K562 (cell line): ENCODE data around the gene PRKAR2B. TPM values are rescaled to one million over a fixed set of nuclear protein-coding genes. Genes with fewer than 3 reads are reported as not detected.

ENCODE experiments used
- ARNT ChIP-seq, 2 experiments: fragments of 450-650 bp; IDR thresholded peaks; 2 replicates each; pipeline ENCODE4 v1.6.1; 2016; ENCODE audit warnings: mild to moderate bottlenecking in 1 of 2
- ATF1 ChIP-seq, 2 experiments: fragments of 450-650 bp in 1 of 2; IDR thresholded peaks; 2 replicates each; pipeline ENCODE4 v1.6.1; 2016; ENCODE audit warnings: missing compliant biosample characterization in 1 of 2, missing genetic modification characterization in 1 of 2
- ATF7 ChIP-seq: fragments of 450-650 bp; IDR thresholded peaks from 2 replicates; pipeline ENCODE4 v1.7.1; 2014; ENCODE audit warnings: mild to moderate bottlenecking, moderate library complexity
- NUFIP1 ChIP-seq: fragments of 450-650 bp; IDR thresholded peaks from 2 replicates; pipeline ENCODE4 v1.6.1; 2018; ENCODE audit not compliant: partially characterized antibody
- SAFB ChIP-seq: fragments of 200-400 bp; formaldehyde crosslinking; IDR thresholded peaks from 2 replicates; pipeline ENCODE4 v1.6.1; 2017; ENCODE audit warnings: low read depth, low read length, borderline replicate concordance
- SP2 ChIP-seq: IDR thresholded peaks from 2 replicates; pipeline ENCODE4 v1.6.1; 2011; ENCODE audit warnings: mild to moderate bottlenecking, low read depth, low read length, moderate library complexity; ENCODE audit not compliant: poor library complexity, severe bottlenecking; ENCODE audit errors: extremely low read depth
- TARDBP ChIP-seq: fragments of 450-650 bp; IDR thresholded peaks from 2 replicates; pipeline ENCODE4 v1.6.1; 2016
- ZBTB11 ChIP-seq, 3 experiments: fragments of 200-800 bp in 1 of 3; fragments of 250-450 bp in 1 of 3; fragments of 450-650 bp in 1 of 3; sonication (Bioruptor Pico) in 1 of 3; sonication (Bioruptor generic) in 1 of 3; formaldehyde crosslinking in 1 of 3; IDR thresholded peaks; 2 replicates each; pipeline versions ENCODE4 v1.6.1 to v1.8.0; 2016 to 2022; ENCODE audit warnings: mild to moderate bottlenecking in 2 of 3, missing genetic modification characterization in 2 of 3, missing compliant biosample characterization in 1 of 3, moderate library complexity in 1 of 3
- ZNF134 ChIP-seq: fragments of 250-450 bp; sonication (Bioruptor Pico); conservative IDR thresholded peaks from 2 replicates; pipeline ENCODE4 v1.4.0; 2020
- ZNF217 ChIP-seq: sonication (generic); formaldehyde crosslinking; IDR thresholded peaks from 2 replicates; pipeline ENCODE4 v1.8.0; 2022; ENCODE audit warnings: mild to moderate bottlenecking, missing genetic modification reagents
- polyA plus RNA-seq, 8 experiments: library from polyadenylated mRNA; depleted of rRNA in 4 of 8; stranded (reverse) in 5 of 8; unstranded in 3 of 8; fragments of >200 nt; fragmentation: Nextera tagmentation in 2 of 8; fragmentation: Illumina TruSeq in 1 of 8; extraction: Ambion mirVana in 2 of 8; extraction: Trizol in 1 of 8; gene quantifications; 2 replicates each; pipeline versions ENCODE4 v1.2.1 to v1.2.3, GENCODE V29; 2011 to 2014; ENCODE audit warnings: inconsistent platforms in 1 of 8, missing spikeins in 1 of 8
- total RNA-seq, 7 experiments: library from RNA; depleted of rRNA in 6 of 7; stranded (reverse); fragments of >200 nt in 6 of 7; fragmentation: Illumina TruSeq in 2 of 7; extraction: Trizol in 2 of 7; gene quantifications; 2 replicates each; pipeline versions ENCODE4 v1.2.1 to v1.2.3, GENCODE V29; 2011 to 2021; ENCODE audit warnings: low replicate concordance in 1 of 7
- TF ChIP-seq, protein P1 (sequence below), 3 experiments: IDR thresholded peaks in 2 of 3; conservative IDR thresholded peaks in 1 of 3; 2 replicates each; pipeline ENCODE4 v1.5.1; 2011 to 2012; ENCODE audit warnings: low read length in 3 of 3, mild to moderate bottlenecking in 3 of 3, control low read depth in 2 of 3, improper control_type of control experiment in 1 of 3, inconsistent platforms in 1 of 3, low read depth in 1 of 3, mixed read lengths in 1 of 3, moderate library complexity in 1 of 3; ENCODE audit not compliant: insufficient read depth in 2 of 3

PRKAR2B gene
- total and polyA plus RNA-seq, 9 of the 15 experiments (the other 6 are each of a cell fraction or from before 2014, with no cell fraction given), result 59.0 to 173 (median 129) TPM

DNA sequence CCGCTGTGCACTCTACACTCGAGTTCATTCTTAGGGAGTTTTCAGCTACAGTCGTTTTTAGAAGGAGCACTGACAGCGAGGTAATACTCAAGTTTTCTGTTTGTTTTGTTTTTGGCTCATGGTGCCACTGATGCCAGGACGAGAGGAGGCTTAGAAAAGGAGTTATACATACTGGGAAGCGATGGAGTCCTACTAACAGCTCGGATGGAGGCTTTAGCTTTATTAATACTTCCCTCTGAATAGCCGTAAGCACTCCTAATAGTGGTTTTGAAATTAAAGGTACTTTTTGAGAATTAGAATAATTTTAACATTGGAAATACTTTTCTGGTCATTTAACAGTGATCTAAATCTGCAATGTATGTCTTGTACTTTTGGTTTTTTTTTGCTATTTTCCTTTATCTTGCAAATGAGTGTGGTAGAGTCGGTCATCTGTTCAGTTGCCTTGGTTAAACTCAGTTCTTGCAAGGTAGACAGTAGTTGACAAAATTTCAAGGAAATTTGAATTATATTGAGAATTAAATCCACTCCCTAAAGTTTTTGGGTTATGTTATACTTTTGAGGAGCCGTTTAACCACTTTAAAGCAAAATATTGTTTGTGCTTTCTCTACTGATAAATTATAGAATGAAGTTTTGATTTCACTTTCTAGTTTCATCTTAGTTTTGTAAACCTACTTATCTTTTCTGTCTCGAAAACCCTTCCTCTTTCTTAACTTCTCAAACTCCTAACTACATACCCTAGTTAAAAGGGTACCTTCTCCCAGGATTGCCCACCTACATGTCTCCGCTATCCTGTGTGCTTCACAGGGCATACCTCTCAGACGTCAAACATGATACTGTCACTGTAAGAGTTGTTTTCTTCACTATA is 125.8 kb downstream of the PRKAR2B start (continued):
- TF ChIP-seq ZBTB11 (CRISPR knock-in tag; IDR thresholded peaks at IDR 0.05) (0 out of 6 replicates have a peak, but pooled peaks of 1 of the 3 experiments have one; percentile 6), NUFIP1 (no peak), ARNT (IDR thresholded peaks at IDR 0.05) (0 out of 4 replicates have a peak, but pooled peaks of 1 of the 2 experiments have one; percentile 20), TARDBP (0 out of 2 replicates have a peak, but pooled peaks have one; percentile 6), ZNF217 (CRISPR knock-in tag) (no peak), ZNF134 (CRISPR knock-in tag) (no peak), SAFB (no peak), ATF7 (peak; percentile 37; the same call in 1 of the 2 replicates), SP2 (no peak), ATF1 (CRISPR knock-in tag; IDR thresholded peaks at IDR 0.05) (no peak), ATF1 (tag; IDR thresholded peaks at IDR 0.05) (peak; percentile 30; the same call in 1 of the 2 replicates)
- TF ChIP-seq, protein P1, sequence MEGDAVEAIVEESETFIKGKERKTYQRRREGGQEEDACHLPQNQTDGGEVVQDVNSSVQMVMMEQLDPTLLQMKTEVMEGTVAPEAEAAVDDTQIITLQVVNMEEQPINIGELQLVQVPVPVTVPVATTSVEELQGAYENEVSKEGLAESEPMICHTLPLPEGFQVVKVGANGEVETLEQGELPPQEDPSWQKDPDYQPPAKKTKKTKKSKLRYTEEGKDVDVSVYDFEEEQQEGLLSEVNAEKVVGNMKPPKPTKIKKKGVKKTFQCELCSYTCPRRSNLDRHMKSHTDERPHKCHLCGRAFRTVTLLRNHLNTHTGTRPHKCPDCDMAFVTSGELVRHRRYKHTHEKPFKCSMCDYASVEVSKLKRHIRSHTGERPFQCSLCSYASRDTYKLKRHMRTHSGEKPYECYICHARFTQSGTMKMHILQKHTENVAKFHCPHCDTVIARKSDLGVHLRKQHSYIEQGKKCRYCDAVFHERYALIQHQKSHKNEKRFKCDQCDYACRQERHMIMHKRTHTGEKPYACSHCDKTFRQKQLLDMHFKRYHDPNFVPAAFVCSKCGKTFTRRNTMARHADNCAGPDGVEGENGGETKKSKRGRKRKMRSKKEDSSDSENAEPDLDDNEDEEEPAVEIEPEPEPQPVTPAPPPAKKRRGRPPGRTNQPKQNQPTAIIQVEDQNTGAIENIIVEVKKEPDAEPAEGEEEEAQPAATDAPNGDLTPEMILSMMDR (IDR thresholded peaks at IDR 0.05 in 2 of 3, conservative IDR thresholded peaks at IDR 0.05 in 1 of 3; ENCODE audit: insufficient read depth in 2 of 3, low read depth in 1 of 3, low read length in 3 of 3), result no peak
- TF ChIP-seq, all 486 proteins: peak for 34
